ENCODE results near the gene PLEKHM3.

PLEKHM3 gene

DNA sequence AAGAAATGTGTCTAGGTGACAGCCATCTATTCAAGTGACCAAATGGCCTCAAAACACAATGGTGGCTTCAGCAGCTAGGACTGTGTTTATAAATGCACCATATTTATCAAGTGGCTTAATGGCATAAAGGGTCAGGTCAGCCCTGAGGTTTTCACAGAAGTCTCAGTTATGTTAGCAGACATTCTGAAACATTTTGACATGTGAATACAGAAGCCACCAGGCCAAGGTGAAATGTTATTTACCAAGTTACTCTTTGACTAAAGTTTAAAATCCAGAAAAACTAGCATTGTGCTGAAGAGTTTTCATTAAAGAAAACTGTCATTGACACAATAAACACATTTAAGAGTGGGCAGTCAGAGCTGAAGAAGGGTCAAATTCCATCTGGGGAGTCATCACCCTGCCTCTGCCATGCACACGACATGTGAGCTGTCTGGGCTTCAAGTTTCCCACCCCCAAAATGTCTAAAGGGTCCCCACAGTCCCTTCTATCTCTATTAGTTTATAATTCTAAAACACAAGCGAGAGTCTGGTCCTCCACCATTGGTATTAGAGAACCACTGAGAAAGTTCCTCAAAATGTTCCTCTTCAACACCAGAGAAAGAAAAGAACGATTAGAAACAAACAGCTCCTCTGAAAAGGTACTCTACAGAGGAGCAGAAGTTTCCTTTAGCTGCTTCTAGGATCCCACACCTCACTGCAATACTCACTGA lies 178.1 kb downstream of the PLEKHM3 start:
- no peak for DNase-seq
- Histone ChIP-seq H3K27me3 (replicated peaks) (no peaks in the 10 kb centered on the region), H3K36me3 (replicated peaks) (no peaks in the 10 kb centered on the region), H3K27ac (no peak overlapping the region), H3K4me3 (ENCODE audit: low read depth, low read length) (no peak overlapping the region)
- in situ Hi-C loops (cut with HindIII; ENCODE audit: low pct_ligation_motif_present, low sequenced_read_pairs), result no loop called here
- TF ChIP-seq, protein P1, sequence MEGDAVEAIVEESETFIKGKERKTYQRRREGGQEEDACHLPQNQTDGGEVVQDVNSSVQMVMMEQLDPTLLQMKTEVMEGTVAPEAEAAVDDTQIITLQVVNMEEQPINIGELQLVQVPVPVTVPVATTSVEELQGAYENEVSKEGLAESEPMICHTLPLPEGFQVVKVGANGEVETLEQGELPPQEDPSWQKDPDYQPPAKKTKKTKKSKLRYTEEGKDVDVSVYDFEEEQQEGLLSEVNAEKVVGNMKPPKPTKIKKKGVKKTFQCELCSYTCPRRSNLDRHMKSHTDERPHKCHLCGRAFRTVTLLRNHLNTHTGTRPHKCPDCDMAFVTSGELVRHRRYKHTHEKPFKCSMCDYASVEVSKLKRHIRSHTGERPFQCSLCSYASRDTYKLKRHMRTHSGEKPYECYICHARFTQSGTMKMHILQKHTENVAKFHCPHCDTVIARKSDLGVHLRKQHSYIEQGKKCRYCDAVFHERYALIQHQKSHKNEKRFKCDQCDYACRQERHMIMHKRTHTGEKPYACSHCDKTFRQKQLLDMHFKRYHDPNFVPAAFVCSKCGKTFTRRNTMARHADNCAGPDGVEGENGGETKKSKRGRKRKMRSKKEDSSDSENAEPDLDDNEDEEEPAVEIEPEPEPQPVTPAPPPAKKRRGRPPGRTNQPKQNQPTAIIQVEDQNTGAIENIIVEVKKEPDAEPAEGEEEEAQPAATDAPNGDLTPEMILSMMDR (IDR thresholded peaks at IDR 0.05; ENCODE audit: low read depth, low read length, missing control alignments), result no peak

DNA sequence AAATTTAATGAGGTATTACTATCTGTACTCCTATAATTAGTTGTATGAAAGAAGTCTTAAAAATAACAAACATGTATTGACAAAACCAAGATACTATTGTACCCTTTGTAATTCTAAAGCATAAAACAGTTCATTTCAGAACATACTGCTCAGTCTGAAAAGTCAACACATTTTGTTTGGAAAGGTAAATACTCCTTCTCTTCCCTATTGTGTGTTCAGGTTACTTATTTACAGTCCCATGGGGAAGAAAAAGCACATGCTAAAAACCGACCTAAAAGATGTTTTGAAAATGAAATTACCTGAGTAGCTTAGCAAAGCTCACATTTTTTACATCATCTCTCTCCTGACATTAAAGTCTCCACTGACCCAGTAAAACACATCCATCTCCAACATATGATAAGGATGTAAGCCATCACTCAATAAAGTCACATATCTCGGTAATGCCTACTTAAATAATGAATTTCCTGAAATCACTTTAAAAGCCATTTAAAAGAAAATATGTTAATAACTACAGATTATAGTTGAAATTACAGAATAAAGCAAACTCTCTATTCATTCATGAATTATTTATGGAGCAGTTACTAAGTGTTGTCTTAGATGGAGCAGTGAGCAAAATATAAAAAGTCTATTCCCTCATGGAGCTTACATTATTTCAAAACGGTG lies 180.0 kb downstream of the PLEKHM3 start:
- Histone ChIP-seq H3K27me3 (replicated peaks) (no peaks in the 10 kb centered on the region), H3K36me3 (replicated peaks) (no peaks in the 10 kb centered on the region), H3K4me3 (ENCODE audit: low read depth, low read length) (no peak overlapping the region), H3K27ac (no peak overlapping the region)
- DNase-seq, result no peak
- in situ Hi-C loops (cut with HindIII; ENCODE audit: low pct_ligation_motif_present, low sequenced_read_pairs), result no loop called here
- TF ChIP-seq, protein P1 (IDR thresholded peaks at IDR 0.05; ENCODE audit: low read depth, low read length, missing control alignments), result no peak

DNA sequence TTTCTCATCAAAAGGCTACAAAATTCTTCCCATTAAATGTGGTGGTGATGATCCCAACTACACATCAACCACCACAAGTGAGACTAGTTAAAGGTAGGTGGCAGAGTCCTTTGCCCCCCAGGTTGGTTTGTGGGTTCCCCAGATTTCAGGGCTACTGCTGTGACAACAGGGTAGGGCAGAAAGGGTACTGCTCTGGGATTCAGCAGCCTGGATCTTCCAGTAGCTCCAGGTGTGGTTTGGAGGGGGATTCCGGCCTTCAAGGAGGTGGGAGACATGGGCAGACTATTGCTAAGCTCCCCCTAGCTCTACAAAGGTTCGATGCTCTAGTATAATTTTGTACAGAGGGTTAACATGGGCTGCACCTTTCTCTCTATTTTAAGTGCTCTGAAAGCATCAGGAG lies 180.7 kb downstream of the PLEKHM3 start:
- DNase-seq, result no peak
- H3K27me3 ChIP-seq (replicated peaks), result no peaks in the 10 kb centered on the region
- H3K4me3 ChIP-seq (ENCODE audit: low read depth, low read length), result no peak overlapping the region
- no peaks in the 10 kb centered on the region for H3K36me3 ChIP-seq (replicated peaks)
- TF ChIP-seq, protein P1 (IDR thresholded peaks at IDR 0.05; ENCODE audit: low read depth, low read length, missing control alignments), result no peak
- no peak overlapping the region for H3K27ac ChIP-seq
- in situ Hi-C loops (cut with HindIII; ENCODE audit: low pct_ligation_motif_present, low sequenced_read_pairs), result no loop called here

DNA sequence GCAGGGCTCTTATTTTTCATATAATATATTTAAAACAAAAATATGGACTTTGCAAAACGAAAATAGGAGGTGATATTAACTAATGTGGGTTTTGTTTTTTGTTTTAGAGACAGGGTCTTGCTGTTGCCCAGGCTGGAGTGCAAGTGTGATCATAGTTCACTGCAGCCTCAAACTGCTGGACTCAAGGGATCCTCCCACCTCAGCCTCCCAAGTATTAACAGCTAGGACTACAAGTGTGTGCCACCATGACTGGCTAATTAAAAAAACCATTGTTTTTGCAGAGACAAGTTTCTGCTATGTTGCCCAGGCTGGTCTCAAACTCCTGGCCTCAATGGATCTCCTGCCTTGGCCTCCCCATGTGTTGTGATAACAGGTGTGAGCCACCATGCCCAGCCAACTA lies 185.2 kb downstream of the PLEKHM3 start:
- in situ Hi-C loops (cut with HindIII; ENCODE audit: low pct_ligation_motif_present, low sequenced_read_pairs), result no loop called here
- TF ChIP-seq, protein P1 (IDR thresholded peaks at IDR 0.05; ENCODE audit: low read depth, low read length, missing control alignments), result no peak
- H3K27ac ChIP-seq, result no peak overlapping the region
- DNase-seq, result no peak
- H3K27me3 ChIP-seq (replicated peaks), result no peaks in the 10 kb centered on the region
- no peaks in the 10 kb centered on the region for H3K36me3 ChIP-seq (replicated peaks)
- no peak overlapping the region for H3K4me3 ChIP-seq (ENCODE audit: low read depth, low read length)

DNA sequence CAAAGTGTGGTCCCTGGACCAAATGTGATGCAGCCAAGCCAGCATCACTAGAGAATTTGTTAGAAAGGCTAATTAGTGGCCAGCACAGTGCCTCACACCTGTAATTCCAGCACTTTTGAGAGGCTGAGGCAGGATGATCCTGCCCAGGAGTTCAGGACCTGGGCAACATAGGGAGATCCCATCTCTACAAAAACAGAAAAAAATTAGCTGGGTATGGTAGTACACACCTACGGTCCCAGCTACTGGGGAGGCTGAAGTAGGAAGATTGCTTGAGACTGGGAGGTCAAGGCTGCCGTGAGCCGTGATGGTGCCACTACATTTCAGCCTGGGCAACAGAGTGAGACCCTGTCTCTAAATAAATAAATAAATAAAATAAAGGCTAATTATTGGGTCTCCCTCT lies 185.8 kb downstream of the PLEKHM3 start:
- Histone ChIP-seq H3K4me3 (ENCODE audit: low read depth, low read length) (no peak overlapping the region), H3K27me3 (replicated peaks) (no peaks in the 10 kb centered on the region), H3K27ac (no peak overlapping the region), H3K36me3 (replicated peaks) (no peaks in the 10 kb centered on the region)
- in situ Hi-C loops (cut with HindIII; ENCODE audit: low pct_ligation_motif_present, low sequenced_read_pairs), result no loop called here
- DNase-seq, result no peak
- TF ChIP-seq, protein P1 (IDR thresholded peaks at IDR 0.05; ENCODE audit: low read depth, low read length, missing control alignments), result no peak

Data from brain microvascular endothelial cell (primary cell).